ENCODE data around the gene RPL26.
"Not testable (repeated sequence)": the region's sequence is repeated elsewhere in the genome, so short reads cannot be mapped to it uniquely, and the experiment has no call there.

Gene RPL26

GRCh38 chr17:8366231-8366630 is 16.8 kb downstream of the RPL26 start:
- DNase-seq (ENCODE audit: low read depth in 1 of 2, low spot score in 1 of 2) = no peak

DNA sequence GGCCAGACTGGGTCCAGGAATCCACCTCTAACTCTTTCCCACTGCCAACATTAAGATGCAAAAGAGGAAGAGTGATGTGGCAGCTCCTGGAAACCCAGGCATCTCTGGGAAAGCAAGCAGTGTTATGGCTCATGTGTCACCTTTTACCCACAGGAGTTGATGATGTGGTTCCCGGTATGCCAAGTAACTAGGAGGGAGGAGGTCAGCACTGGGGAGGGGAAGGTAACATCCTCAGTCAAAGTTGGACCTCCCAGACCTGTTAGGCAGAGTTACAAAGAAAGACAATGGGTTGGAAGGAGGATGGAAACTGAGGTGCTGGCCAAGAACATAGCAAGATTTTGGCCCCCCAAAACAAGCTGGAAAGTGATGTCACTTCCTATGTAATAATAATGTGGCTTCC is 17.9 kb downstream of the RPL26 start:
- no peak for DNase-seq (ENCODE audit: low read depth in 1 of 2, low spot score in 1 of 2)

DNA sequence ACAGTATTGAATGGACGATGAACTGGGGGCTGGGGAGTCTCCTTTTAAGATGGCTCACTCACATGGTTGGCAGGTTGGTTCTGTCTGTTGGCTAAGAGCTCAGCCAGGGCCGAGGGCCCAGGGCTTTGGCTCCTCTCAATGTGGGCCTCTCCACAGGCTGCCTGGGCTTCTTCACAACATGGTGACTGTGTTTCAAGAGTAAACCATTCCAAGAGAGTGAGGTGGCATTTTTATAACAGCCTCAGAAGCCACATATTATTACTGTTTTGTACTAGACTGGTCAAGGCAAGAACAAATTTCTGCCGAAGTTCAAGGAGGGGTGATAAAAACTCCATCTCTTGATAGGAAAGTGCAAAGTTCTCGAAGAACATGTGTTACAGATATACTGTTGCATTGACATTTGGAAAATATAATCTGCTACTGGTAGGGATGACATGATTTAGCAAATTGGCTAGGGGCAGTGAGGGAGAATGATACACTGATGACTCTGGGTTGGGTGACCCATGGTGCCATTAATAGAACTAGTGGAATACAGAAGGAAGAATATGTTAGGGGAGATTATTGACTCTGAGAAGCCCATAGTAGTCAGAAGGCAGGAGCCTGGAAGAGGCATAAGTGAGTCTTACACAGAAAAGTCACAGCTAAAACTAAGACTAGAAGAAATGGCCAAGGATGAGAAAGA is 20.2 kb downstream of the RPL26 start:
- DNase-seq (ENCODE audit: low read depth in 1 of 2, low spot score in 1 of 2) = no peak

GRCh38 chr17:8360751-8361150 is 22.2 kb downstream of the RPL26 start:
- DNase-seq (ENCODE audit: low read depth in 1 of 2, low spot score in 1 of 2) = no peak

- DNase-seq (ENCODE audit: low read depth in 1 of 2, low spot score in 1 of 2) = no peak
These were observed 22.7 kb downstream of the RPL26 start for GRCh38 chr17:8360260-8360659.

DNA sequence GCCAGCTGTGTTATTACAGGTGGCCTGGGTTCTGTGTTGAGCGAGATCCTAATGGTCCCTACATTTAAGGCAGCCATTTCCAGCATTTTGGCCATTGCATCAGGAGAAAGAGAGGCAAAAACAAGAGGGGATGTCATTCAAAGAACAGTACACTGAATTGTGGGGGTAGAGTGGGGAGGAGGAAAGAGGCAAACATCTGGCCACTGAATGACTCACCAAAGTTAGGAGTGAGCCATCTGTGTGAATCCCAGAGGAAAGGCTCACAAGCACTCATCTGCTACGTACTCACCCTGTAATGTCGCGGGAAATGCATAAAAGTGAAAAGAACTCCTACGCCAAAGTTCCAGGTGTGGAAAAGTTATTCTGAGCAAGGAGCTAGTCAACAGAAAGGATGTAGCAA is 23.2 kb downstream of the RPL26 start:
- no peak for DNase-seq (ENCODE audit: low read depth in 1 of 2, low spot score in 1 of 2)

DNA sequence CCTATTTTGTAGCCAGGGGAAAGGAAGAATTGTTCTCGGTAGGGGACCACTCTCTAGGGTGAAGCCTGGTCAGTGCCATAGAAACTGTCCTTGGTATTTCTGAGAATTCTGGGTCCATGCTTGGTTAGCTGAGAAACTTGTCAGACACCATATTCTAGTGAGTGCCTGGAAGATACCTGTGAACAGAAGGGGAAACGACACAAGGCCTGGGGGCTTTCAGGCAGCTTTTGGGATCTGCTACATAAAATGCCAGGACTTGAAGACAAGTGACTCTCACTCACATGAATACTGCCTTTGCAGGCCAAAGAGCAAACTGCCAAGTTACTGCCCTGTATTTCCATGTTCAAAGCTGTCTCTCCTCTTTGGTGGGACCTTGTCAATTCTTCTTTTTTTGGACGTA is 25.1 kb downstream of the RPL26 start:
- DNase-seq (ENCODE audit: low read depth in 1 of 2, low spot score in 1 of 2) = no peak

- DNase-seq (ENCODE audit: low read depth in 1 of 2, low spot score in 1 of 2) = no peak
These were observed 28.8 kb downstream of the RPL26 start for GRCh38 chr17:8354236-8354635.

DNA sequence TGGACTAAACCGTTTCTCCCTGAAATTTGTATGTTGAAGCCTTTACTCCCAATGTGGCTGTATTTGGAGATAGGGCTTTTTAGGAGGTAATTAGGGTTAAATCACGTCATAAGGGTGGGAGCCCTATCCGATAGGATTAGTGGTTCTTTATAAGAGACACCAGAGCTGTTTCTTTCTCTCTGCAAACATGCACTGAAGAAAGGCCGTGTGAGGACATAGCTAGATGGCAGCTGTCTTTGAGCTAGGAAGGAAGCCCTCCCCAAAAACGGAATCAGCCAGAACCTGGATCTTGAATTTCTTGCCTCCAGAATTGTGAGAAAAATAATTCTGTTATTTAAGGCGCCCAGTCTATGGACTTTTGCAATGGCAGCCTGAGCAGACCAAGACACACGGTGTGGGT is 29.3 kb downstream of the RPL26 start:
- DNase-seq (ENCODE audit: low read depth in 1 of 2, low spot score in 1 of 2) = no peak

- no peak for DNase-seq (ENCODE audit: low read depth in 1 of 2, low spot score in 1 of 2)
These were observed 32.7 kb downstream of the RPL26 start for GRCh38 chr17:8350339-8350738.

GRCh38 chr17:8347001-8347400 is 36.0 kb downstream of the RPL26 start:
- DNase-seq (ENCODE audit: low read depth in 1 of 2, low spot score in 1 of 2) = not testable (repeated sequence)

GRCh38 chr17:8345951-8346665 is 36.9 kb downstream of the RPL26 start:
- DNase-seq (ENCODE audit: low read depth in 1 of 2, low spot score in 1 of 2) = no peak

GRCh38 chr17:8345052-8345690 is 37.8 kb downstream of the RPL26 start:
- no peak for DNase-seq (ENCODE audit: low read depth in 1 of 2, low spot score in 1 of 2)

DNA sequence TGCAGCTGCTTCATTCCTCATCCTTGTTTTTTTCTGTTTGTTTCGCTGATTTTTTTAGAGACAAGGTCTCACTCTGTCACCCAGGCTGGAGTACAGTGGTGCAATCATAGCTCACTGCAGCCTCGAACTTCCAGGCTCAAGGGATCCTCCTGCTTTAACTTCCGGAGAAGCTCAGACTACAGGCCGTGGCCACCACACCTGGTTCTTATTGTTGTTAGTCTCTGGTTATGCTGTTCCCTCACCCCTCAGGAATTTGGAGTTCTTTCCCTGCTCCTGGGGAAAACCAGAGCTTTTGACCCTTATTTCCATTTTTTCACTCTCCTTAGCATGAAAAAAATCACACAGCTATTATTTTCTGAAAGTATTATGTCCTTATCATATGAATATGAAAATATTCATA is 41.5 kb downstream of the RPL26 start:
- DNase-seq (ENCODE audit: low read depth in 1 of 2, low spot score in 1 of 2) = no peak

DNA sequence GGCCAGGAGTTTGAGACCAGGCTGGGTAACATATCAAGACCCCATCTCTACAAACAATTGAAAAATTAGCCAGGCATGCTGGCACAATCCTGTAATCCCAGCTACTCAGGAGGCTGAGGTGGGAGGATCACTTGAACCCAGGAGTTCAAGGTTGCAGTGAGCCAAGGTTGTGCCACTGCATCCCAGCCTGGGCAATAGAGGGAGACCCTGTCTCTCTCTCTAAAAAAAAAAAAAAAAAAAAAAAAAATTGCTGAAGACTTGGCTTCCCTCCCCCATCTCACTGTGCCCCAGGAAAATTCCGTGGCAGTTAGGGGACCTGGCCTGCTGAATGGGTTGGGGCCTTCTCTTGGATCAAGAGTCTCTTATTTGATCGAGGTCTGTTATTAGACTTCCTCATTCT is 43.5 kb downstream of the RPL26 start, which contains the start of gene ODF4:
ODF4 (plus strand) TSS at position 301 of the 400 bp plus-strand sequence. CDS start 212 bp downstream, outside the sequence.
- no peak for DNase-seq (ENCODE audit: low read depth in 1 of 2, low spot score in 1 of 2)

DNA sequence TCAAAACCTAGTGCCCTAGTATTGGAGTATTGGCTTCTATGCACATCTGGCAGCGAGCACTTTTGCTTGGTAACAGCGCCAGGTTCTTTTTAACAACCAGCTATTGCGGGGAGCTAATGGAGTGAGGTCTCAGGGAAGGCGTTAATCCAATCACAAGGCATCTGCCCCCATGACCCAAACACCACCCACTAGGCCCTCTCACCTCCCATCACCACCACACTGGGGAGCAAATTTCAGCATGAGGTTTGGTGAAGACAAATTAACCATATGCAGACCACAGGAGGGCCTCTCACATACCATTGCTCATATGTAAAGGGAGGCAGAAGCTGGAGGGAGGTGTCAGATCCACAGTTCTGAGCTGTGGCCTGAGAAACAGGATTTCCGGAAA is 44.2 kb downstream of the RPL26 start:
- no peak for DNase-seq (ENCODE audit: low read depth in 1 of 2, low spot score in 1 of 2)

- no peak for DNase-seq (ENCODE audit: low read depth in 1 of 2, low spot score in 1 of 2)
These were observed 44.9 kb downstream of the RPL26 start for GRCh38 chr17:8337802-8338752.

DNA sequence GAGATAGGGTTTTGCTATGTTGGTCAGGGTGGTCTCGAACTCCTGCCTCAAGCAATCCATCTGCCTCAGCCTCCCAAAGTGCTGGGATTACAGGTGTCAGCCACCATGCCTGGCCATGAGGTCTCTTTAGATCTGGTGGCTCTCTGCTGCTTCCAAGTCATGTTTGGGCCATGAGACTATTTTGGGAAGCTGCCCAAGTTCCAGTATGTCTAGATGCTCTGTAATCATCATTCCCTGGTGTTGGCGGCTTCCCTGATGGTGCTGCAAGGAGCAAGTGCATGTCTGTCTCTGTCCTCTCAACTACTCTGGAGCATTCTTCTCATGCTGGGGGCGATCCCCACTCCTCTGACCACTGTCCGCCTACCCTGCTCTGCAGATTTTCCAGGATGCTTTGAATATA is 49.7 kb downstream of the RPL26 start:
- DNase-seq (ENCODE audit: low read depth in 1 of 2, low spot score in 1 of 2) = no peak

DNA sequence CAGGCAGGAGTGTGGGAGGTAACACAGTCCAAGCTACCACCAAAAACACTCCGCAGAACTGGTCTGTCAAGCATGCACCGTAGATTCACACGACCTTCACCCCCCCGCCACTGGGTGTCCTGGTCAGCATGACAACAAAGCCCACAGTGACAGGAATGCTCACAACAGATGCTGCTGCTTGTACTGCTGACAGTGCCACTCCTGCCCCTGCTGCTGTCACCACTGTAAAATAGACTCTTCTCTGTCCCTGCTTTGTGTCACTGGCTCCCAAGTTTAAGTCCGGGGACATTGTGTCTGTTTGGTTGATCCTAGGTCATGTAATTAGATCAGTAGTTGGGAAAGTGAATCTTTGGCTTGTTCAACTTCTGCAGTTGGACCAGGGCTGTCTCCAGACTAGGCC is 50.3 kb downstream of the RPL26 start:
- DNase-seq (ENCODE audit: low read depth in 1 of 2, low spot score in 1 of 2) = no peak

DNA sequence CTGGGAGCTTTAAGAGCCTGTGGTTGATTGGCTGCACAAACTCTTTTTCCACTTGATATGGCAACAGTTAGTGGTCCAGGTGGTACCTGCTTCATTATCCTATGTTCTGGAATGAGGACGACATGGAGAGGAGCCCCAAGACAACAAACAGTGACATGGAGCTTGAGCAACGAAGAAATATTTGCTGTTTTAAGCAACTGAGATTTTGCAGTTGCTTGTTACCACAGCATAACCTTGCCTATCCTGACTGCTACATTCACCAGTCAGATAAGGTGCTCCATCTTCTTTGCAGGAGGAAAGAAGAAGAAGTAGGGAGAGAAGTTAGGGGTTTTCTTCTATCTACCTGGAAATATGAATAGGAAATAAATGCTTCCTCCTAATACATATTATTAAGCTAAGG is 50.9 kb downstream of the RPL26 start:
- no peak for DNase-seq (ENCODE audit: low read depth in 1 of 2, low spot score in 1 of 2)

All from activated T-helper 1 cell treated with anti-CD3 and anti-CD28 coated beads, Interleukin-2, amount 50 U/mL, for 16 hours (primary cell).